ENCODE results near the gene ADAM33. TPM values are rescaled to one million over a fixed set of nuclear protein-coding genes. Genes with fewer than 3 reads are reported as not detected.

Gene ADAM33
- total RNA-seq, 1 donor from 2014 or later = 0.53 TPM

GRCh38 chr20:3628502-3629314, 53.1 kb downstream of the ADAM33 start:
- FAIRE-seq = no peak
- DNase-seq (ENCODE audit: low read depth) = no peak
- Histone ChIP-seq H3K4me3 (ENCODE audit: low read depth, low read length) (no peak overlapping the region), H3K36me3 (ENCODE audit: control insufficient read depth, insufficient read depth, low read length) (no peaks in the 10 kb centered on the region), H3K27me3 (ENCODE audit: control insufficient read depth, insufficient read depth, low read length) (no peaks in the 10 kb centered on the region)
- TF ChIP-seq, protein P1, sequence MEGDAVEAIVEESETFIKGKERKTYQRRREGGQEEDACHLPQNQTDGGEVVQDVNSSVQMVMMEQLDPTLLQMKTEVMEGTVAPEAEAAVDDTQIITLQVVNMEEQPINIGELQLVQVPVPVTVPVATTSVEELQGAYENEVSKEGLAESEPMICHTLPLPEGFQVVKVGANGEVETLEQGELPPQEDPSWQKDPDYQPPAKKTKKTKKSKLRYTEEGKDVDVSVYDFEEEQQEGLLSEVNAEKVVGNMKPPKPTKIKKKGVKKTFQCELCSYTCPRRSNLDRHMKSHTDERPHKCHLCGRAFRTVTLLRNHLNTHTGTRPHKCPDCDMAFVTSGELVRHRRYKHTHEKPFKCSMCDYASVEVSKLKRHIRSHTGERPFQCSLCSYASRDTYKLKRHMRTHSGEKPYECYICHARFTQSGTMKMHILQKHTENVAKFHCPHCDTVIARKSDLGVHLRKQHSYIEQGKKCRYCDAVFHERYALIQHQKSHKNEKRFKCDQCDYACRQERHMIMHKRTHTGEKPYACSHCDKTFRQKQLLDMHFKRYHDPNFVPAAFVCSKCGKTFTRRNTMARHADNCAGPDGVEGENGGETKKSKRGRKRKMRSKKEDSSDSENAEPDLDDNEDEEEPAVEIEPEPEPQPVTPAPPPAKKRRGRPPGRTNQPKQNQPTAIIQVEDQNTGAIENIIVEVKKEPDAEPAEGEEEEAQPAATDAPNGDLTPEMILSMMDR (IDR thresholded peaks at IDR 0.05; ENCODE audit: insufficient read depth, low read length, severe bottlenecking) = no peak

DNA sequence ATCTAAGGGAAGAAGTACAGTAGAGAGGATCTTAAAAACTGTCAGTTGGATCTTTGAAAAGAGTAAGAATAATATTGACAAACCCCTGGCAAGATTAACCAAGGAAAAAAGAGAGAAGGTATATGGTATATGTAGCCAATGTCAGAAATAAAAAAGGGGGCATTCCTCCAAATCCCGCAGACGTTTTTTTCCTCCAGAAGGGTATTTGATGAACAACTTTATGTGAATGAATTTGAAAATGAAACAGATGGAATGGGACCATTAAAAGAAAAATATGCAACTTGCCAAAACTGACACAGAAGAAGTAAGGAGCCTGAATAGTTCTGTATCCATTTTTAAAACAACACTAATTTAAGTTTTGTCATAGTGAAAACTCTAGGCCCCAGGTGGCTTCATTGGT, 54.3 kb downstream of the ADAM33 start:
- FAIRE-seq (no peak), DNase-seq (ENCODE audit: low read depth) (no peak)
- H3K27me3 ChIP-seq (ENCODE audit: control insufficient read depth, insufficient read depth, low read length) = no peaks in the 10 kb centered on the region
- TF ChIP-seq, protein P1 (IDR thresholded peaks at IDR 0.05; ENCODE audit: insufficient read depth, low read length, severe bottlenecking) = no peak
- H3K4me3 ChIP-seq (ENCODE audit: low read depth, low read length) = no peak overlapping the region
- H3K36me3 ChIP-seq (ENCODE audit: control insufficient read depth, insufficient read depth, low read length) = no peaks in the 10 kb centered on the region

- DNase-seq (ENCODE audit: low read depth) = no peak
- TF ChIP-seq, protein P1 (IDR thresholded peaks at IDR 0.05; ENCODE audit: insufficient read depth, low read length, severe bottlenecking) = no peak
- FAIRE-seq = no peak
- H3K36me3 ChIP-seq (ENCODE audit: control insufficient read depth, insufficient read depth, low read length) = peaks cover 1% of the 10 kb centered on the region
- no peak overlapping the region for H3K4me3 ChIP-seq (ENCODE audit: low read depth, low read length)
- no peaks in the 10 kb centered on the region for H3K27me3 ChIP-seq (ENCODE audit: control insufficient read depth, insufficient read depth, low read length)
Measured at GRCh38 chr20:3622406-3622805, 59.4 kb downstream of the ADAM33 start.

DNA sequence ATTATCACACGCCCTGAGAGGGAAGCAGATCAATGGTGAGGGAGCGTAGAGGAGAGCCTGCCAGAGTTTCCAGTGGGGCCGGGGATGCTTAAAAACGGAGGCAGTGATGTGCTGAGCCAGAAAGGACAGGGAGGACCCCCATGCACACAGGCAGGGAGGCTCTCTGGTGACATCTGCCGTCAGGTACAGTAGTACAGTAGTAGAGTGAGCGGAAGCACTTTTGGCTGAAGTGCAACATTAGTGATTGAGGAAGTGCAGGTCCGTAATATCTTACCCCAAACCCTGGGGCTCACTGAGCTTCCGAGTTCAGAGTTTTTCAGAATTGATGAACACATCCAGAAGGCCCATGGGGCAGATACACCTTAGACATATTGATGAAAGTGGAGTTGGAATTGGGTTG, 60.7 kb downstream of the ADAM33 start:
- Histone ChIP-seq H3K4me3 (ENCODE audit: low read depth, low read length) (no peak overlapping the region), H3K36me3 (ENCODE audit: control insufficient read depth, insufficient read depth, low read length) (peaks cover 1% of the 10 kb centered on the region), H3K27me3 (ENCODE audit: control insufficient read depth, insufficient read depth, low read length) (no peaks in the 10 kb centered on the region)
- DNase-seq (ENCODE audit: low read depth) (no peak), FAIRE-seq (peak; percentile 13)
- TF ChIP-seq, protein P1 (IDR thresholded peaks at IDR 0.05; ENCODE audit: insufficient read depth, low read length, severe bottlenecking) = no peak

Other genes with a start within 250 kb of the ADAM33 start
- 50.0 and 55.0 TPM in 2 replicates for gene ATRN, start 211.0 kb downstream of the ADAM33 start, total RNA-seq
- not detected in 2 replicates for gene GFRA4, start 18.6 kb downstream of the ADAM33 start, total RNA-seq
- not detected in 2 replicates for gene SIGLEC1, start 30.6 kb upstream of the ADAM33 start, total RNA-seq
- gene HSPA12B, start 50.7 kb upstream of the ADAM33 start, total RNA-seq = not detected in 2 replicates
- 15.0 and 15.4 TPM in 2 replicates for gene ADISSP, start 85.7 kb upstream of the ADAM33 start, total RNA-seq
- under 0.01 TPM in 1 of 2 replicates, not detected in the other for gene SPEF1, start 99.4 kb upstream of the ADAM33 start, total RNA-seq
- 67.8 and 87.4 TPM in 2 replicates for gene CENPB, start 104.7 kb upstream of the ADAM33 start, total RNA-seq
- 7.6 and 17.9 TPM in 2 replicates for gene CDC25B, start 114.3 kb upstream of the ADAM33 start, total RNA-seq
- 9.5 and 12.4 TPM in 2 replicates for gene AP5S1, start 138.5 kb upstream of the ADAM33 start, total RNA-seq
- 9.7 and 9.9 TPM in 2 replicates for gene MAVS, start 164.8 kb upstream of the ADAM33 start, total RNA-seq
- 29.7 and 40.3 TPM in 2 replicates for gene PANK2, start 207.4 kb upstream of the ADAM33 start, total RNA-seq

Data from bronchial epithelial cell (primary cell).